Stimulated activated naive CD8-positive, alpha-beta T cell treated with anti-CD3 and anti-CD28 coated beads, Interleukin-15, amount 100 ng/mL, for 72 hours (primary cell): Measurements from ENCODE around the gene CETP.
A peak's percentile ranks its signal among the peaks of the same experiment; 100 is the strongest.
"Not testable (repeated sequence)": the region's sequence is repeated elsewhere in the genome, so short reads cannot be mapped to it uniquely, and the experiment has no call there.

Source experiments
- ATAC-seq: fragments of 150-1000 bp; cut with Tn5 transposase; 2 replicates; pipeline ENCODE4 v1.10.0; 2021; ENCODE audit warnings: mild to moderate bottlenecking, moderate library complexity
- DNase-seq, 2 donors: peaks; one replicate each; pipeline ENCODE4 v3.0.0; 2021 to 2022
- H3K27ac Mint-ChIP-seq, 2 donors: one replicate each; pipeline ENCODE4 v1.8.0; 2022; ENCODE audit warnings: mild to moderate bottlenecking in 2 of 2, mixed read lengths in 2 of 2, moderate library complexity in 2 of 2
- H3K27me3 Mint-ChIP-seq: one replicate; pipeline ENCODE4 v1.8.0; 2022; ENCODE audit warnings: mixed read lengths
- H3K4me1 Mint-ChIP-seq: one replicate; pipeline ENCODE4 v1.8.0; 2022; ENCODE audit warnings: mild to moderate bottlenecking, mixed read lengths
- H3K4me3 Mint-ChIP-seq, 2 donors: one replicate each; pipeline ENCODE4 v1.8.0; 2022; ENCODE audit warnings: mild to moderate bottlenecking in 2 of 2, mixed read lengths in 2 of 2, moderate library complexity in 1 of 2
- H3K9me3 Mint-ChIP-seq, 2 donors: one replicate each; pipeline ENCODE4 v1.8.0; 2022; ENCODE audit warnings: mixed read lengths in 2 of 2

The CETP gene

DNA sequence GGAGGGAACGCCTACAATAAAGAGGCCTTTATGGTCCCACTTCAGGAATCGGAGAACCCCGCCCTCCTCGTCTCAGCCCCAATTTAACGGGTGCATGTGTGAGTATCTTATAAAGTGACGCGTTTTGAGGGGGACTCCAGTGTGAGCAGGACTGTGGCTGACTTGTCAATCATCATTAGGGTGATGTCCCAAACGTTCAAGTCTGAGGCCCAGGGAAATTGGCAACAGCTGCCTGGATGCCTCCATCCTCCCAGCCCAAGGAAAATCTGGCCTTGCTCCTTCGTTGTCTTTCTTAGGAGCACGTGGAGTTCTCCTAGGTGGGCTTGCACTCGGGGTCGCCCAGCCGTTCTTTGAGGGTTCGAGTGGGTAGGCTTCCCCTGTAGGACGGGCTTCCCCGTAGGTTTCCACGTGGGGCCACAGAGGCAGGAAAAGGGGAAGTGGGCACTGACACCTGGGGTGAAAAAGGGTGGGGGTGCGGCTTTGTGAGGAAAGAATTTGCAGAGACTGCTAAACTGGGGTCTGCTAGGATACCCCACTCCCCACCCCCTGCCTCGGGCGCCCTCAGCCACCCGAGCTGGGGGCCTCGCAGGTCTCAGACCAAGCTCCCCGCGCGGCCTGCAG, 30.4 kb upstream of the CETP start:
- peak; percentile 6 for ATAC-seq
- peak overlapping the region; percentile 98 to 100 for H3K27ac Mint-ChIP-seq
- peaks cover 35% of the 10 kb centered on the region for H3K4me1 Mint-ChIP-seq
- H3K9me3 Mint-ChIP-seq: no peaks in the 10 kb centered on the region
- no peaks in the 10 kb centered on the region for H3K27me3 Mint-ChIP-seq
- no peak for DNase-seq
- peak overlapping the region; percentile 94 to 97 for H3K4me3 Mint-ChIP-seq

- Mint-ChIP-seq H3K27ac (peak within 1 kb of the TSS; percentile 98 to 100), H3K4me1 (peaks cover 41% of the 10 kb centered on the region), H3K9me3 (no peaks in the 10 kb centered on the region), H3K4me3 (peak within 1 kb of the TSS; percentile 94 to 97), H3K27me3 (no peaks in the 10 kb centered on the region)
- ATAC-seq (peak; percentile 93), DNase-seq (peak; percentile 100)
Observed at GRCh38 chr16:56931892-56932720, 29.6 kb upstream of the CETP start, which contains the start of gene HERPUD1. Gene HERPUD1 (plus strand): TSS chr16:56932142. CDS start chr16:56932245, 103 bp downstream.

- DNase-seq (peak; percentile 62 to 71), ATAC-seq (peak; percentile 26)
- H3K4me3 Mint-ChIP-seq: peak overlapping the region; percentile 94 to 97
- no peaks in the 10 kb centered on the region for H3K9me3 Mint-ChIP-seq
- no peaks in the 10 kb centered on the region for H3K27me3 Mint-ChIP-seq
- peaks cover 50% of the 10 kb centered on the region for H3K4me1 Mint-ChIP-seq
- peak overlapping the region; percentile 98 to 100 for H3K27ac Mint-ChIP-seq
Observed at GRCh38 chr16:56932721-56933619, 28.8 kb upstream of the CETP start.

DNA sequence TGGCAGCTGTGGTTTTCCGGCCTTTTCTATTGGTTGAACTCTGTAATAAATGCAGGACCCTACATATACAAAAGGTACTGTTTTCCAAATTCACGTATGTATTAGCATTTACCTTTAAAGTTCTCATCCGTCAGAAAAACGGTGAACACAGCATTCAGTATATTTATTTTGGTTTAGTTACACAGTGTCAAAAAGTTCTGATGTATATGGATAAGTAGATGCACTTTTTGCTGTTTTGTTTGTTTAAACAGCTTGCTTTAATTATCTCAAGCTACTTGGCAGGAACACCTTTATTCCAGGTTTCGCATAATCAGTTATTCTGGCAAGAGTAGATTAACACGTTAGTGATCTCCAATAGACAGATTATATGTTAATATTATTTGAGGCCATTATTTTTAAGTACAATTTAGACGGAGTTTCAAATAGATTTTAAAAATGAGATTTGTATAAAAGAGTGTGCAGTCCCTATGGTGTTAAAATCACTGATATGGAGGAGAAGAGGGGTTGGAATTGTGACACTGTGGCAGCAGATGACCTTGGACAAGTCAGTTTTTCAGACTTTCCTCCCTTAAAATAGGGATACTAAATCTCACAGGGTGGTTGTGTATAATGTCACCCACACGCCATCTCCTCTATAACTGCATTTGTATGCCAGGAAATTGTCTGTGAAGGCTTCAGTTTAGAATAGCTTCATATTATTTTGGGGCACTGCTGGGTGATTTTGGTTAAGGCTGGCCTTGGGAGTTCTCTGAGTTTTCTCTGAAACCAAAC, 27.7 kb upstream of the CETP start:
- Mint-ChIP-seq H3K9me3 (no peaks in the 10 kb centered on the region), H3K27me3 (no peaks in the 10 kb centered on the region), H3K4me3 (peak overlapping the region; percentile 94 to 97), H3K4me1 (peaks cover 60% of the 10 kb centered on the region), H3K27ac (peak overlapping the region; percentile 98 to 100)
- DNase-seq (no peak), ATAC-seq (no peak)

- Mint-ChIP-seq H3K4me3 (peak overlapping the region; percentile 94 to 97), H3K4me1 (peaks cover 67% of the 10 kb centered on the region), H3K27ac (peak overlapping the region; percentile 98 to 100)
- not testable (repeated sequence) for H3K27me3 Mint-ChIP-seq, H3K9me3 Mint-ChIP-seq, ATAC-seq
- peak in 1 of 2 donors; percentile 60 for DNase-seq
Observed at GRCh38 chr16:56934599-56935145, 27.1 kb upstream of the CETP start.

DNA sequence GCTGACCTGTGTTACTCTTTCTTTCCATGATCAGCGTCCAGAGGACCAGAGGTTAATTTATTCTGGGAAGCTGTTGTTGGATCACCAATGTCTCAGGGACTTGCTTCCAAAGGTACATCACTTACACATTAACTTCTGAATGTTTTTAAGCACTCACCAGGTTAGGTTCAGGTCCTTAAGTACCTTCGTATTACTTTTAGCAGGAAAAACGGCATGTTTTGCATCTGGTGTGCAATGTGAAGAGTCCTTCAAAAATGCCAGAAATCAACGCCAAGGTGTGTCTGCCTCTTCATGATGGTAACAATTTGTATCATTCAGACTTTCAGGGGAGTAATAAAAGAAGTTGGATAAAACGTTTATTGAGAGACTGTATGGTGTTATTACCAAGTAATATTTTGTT, 26.5 kb upstream of the CETP start:
- H3K4me1 Mint-ChIP-seq: peaks cover 72% of the 10 kb centered on the region
- no peaks in the 10 kb centered on the region for H3K9me3 Mint-ChIP-seq
- H3K4me3 Mint-ChIP-seq: peak overlapping the region; percentile 94 to 97
- H3K27ac Mint-ChIP-seq: peak overlapping the region; percentile 98 to 100
- ATAC-seq (no peak), DNase-seq (no peak)
- no peaks in the 10 kb centered on the region for H3K27me3 Mint-ChIP-seq

DNA sequence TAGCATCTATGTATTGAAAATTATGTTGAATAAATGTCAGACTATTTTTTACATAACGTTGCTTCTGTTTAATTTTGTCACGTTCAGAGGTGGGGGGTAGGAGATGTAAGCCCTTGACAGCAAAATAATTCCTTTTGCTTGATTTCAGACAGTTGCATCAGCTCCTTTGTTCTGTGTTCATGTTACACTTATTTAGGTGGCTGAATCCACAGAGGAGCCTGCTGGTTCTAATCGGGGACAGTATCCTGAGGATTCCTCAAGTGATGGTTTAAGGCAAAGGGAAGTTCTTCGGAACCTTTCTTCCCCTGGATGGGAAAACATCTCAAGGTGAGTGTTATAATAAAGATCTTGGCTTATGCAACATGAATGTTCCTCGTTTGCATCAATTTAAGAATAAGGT, 25.3 kb upstream of the CETP start:
- DNase-seq: no peak
- H3K9me3 Mint-ChIP-seq: no peaks in the 10 kb centered on the region
- peak overlapping the region; percentile 98 to 100 for H3K27ac Mint-ChIP-seq
- H3K4me1 Mint-ChIP-seq: peaks cover 72% of the 10 kb centered on the region
- H3K4me3 Mint-ChIP-seq: peak overlapping the region; percentile 94 to 97
- ATAC-seq: no peak
- no peaks in the 10 kb centered on the region for H3K27me3 Mint-ChIP-seq

DNA sequence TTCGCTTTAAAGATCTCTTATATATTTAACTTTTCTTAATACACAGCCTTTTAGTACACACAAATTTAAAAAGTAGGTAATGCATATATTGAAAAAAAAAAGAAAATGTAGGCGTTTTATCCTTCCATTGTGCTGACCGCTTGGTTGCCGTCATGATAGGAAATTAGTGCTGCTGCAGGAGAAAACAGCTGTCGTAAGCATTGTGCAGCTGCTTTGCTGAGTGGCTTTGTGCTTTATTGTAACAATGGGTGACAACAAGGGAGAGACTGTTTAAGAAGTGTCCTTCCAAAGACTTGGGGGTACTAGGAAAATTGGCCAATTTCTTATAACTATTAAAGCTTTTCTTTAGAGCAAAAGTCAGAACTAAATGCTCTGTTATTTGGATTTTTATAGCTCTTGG, 24.8 kb upstream of the CETP start:
- H3K4me1 Mint-ChIP-seq: peaks cover 72% of the 10 kb centered on the region
- DNase-seq (no peak), ATAC-seq (no peak)
- H3K27me3 Mint-ChIP-seq: no peaks in the 10 kb centered on the region
- peak overlapping the region; percentile 98 to 100 for H3K27ac Mint-ChIP-seq
- no peaks in the 10 kb centered on the region for H3K9me3 Mint-ChIP-seq
- H3K4me3 Mint-ChIP-seq: peak overlapping the region; percentile 94 to 97

DNA sequence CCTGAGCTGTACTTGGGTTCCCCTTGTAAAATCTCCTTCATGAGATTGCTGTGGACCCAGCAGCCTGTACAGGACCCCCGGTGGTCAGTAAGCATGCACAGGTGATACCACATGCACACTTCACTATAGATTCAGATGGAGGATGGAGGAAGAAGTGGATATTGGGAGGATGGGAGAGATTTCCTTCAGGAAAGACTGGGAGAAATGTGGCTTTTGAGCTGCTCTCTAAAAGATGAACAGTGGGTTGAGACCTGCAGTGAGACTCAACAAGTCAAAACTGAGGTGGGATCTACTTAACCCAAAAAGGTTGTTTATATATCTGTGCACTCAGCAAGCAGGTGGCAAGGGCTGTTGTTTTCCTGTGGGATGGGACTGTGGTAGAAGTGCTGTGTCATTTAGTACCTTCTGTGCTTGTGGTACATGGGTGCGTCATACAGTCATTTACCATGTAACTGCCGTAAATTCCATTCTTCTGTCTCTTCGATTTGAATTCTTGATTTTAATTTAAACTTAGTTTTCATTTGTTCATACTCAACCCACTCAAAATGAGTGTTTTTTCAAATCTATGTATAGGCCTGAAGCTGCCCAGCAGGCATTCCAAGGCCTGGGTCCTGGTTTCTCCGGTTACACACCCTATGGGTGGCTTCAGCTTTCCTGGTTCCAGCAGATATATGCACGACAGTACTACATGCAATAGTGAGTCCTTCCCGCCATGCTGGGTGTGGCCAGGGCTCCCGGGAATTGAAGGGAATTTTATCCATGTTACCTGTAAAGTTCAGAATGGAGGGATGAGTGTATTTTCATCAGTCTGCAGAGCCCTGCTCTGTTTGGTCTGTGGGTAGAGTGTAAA, 22.9 kb upstream of the CETP start:
- Mint-ChIP-seq H3K4me3 (peak overlapping the region; percentile 81 to 94), H3K27ac (peak overlapping the region; percentile 97 to 98), H3K9me3 (no peaks in the 10 kb centered on the region), H3K27me3 (no peaks in the 10 kb centered on the region), H3K4me1 (peaks cover 90% of the 10 kb centered on the region)
- ATAC-seq (peak; percentile 90), DNase-seq (peak in 1 of 2 donors; percentile 73)

- Mint-ChIP-seq H3K27ac (peak overlapping the region; percentile 97 to 98), H3K9me3 (no peaks in the 10 kb centered on the region), H3K4me3 (peak overlapping the region; percentile 70 to 94), H3K4me1 (peaks cover 97% of the 10 kb centered on the region), H3K27me3 (no peaks in the 10 kb centered on the region)
- DNase-seq: no peak
- ATAC-seq: no peak
Observed at GRCh38 chr16:56939801-56940200, 21.9 kb upstream of the CETP start.

- ATAC-seq (no peak), DNase-seq (no peak)
- peaks cover 91% of the 10 kb centered on the region for H3K4me1 Mint-ChIP-seq
- peak overlapping the region in 1 of 2 donors; percentile 35 for H3K4me3 Mint-ChIP-seq
- H3K27ac Mint-ChIP-seq: no peak overlapping the region
- H3K27me3 Mint-ChIP-seq: no peaks in the 10 kb centered on the region
- no peaks in the 10 kb centered on the region for H3K9me3 Mint-ChIP-seq
Observed at GRCh38 chr16:56941092-56941491, 20.7 kb upstream of the CETP start.

DNA sequence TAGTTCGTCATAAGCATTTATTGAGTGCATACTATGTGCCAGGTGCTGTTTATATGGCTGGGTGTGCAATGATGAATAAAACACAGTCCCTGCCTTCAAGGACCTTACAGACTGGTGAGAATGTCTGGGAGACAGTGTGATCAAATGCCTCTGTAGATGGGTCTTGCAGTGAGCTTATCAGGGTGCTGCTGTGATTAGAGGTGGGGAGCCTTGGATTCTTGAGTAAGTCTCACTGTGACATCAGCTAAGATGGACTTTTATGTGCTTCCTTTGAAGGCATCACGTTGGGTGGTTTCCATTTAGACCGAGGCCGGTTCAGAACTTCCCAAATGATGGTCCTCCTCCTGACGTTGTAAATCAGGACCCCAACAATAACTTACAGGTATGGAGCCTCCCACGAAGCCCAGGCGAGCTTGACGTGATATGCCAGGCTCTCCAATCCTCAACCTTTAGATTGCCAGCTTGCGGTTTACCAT, 19.9 kb upstream of the CETP start:
- Mint-ChIP-seq H3K4me3 (peak overlapping the region in 1 of 2 donors; percentile 40), H3K4me1 (peaks cover 89% of the 10 kb centered on the region), H3K27me3 (no peaks in the 10 kb centered on the region), H3K27ac (peak overlapping the region in 1 of 2 donors; percentile 15), H3K9me3 (no peaks in the 10 kb centered on the region)
- ATAC-seq (no peak), DNase-seq (no peak)

GRCh38 chr16:56943761-56944375, 17.9 kb upstream of the CETP start:
- Mint-ChIP-seq H3K4me3 (peak overlapping the region; percentile 57 to 80), H3K4me1 (peaks cover 71% of the 10 kb centered on the region), H3K9me3 (no peaks in the 10 kb centered on the region), H3K27me3 (no peaks in the 10 kb centered on the region), H3K27ac (peak overlapping the region; percentile 60 to 95)
- no peak for DNase-seq
- ATAC-seq: no peak
